Neural cell (in vitro differentiated cells): Measurements from ENCODE around the gene PRELP.

Experiments used
- EP300 ChIP-seq: fragments of 450-650 bp; conservative IDR thresholded peaks from 2 replicates; pipeline ENCODE4 v1.6.1; 2014; ENCODE audit warnings: antibody characterized with exemption, mild to moderate bottlenecking, moderate library complexity; ENCODE audit not compliant: poor library complexity, severe bottlenecking
- EZH2 ChIP-seq: fragments of 200-600, 300-800 bp; shearing (Covaris generic), sonication (generic); IDR thresholded peaks from 2 replicates; pipeline ENCODE4 v1.6.1; 2014; ENCODE audit warnings: antibody characterized with exemption, low read length, borderline replicate concordance, mild to moderate bottlenecking; ENCODE audit not compliant: insufficient read depth, poor library complexity, severe bottlenecking
- MXI1 ChIP-seq: fragments of 450-650 bp; conservative IDR thresholded peaks from 2 replicates; pipeline ENCODE4 v1.6.1; 2014; ENCODE audit warnings: antibody characterized with exemption, mild to moderate bottlenecking; ENCODE audit not compliant: poor library complexity, severe bottlenecking
- POLR2AphosphoS5 ChIP-seq: IDR thresholded peaks from 2 replicates; pipeline ENCODE4 v1.6.1; 2012
- RAD21 ChIP-seq: fragments of 450-650 bp; conservative IDR thresholded peaks from 2 replicates; pipeline ENCODE4 v1.6.1; 2014; ENCODE audit warnings: antibody characterized with exemption, mild to moderate bottlenecking, moderate library complexity
- TF ChIP-seq, protein P1 (sequence below): fragments of 450-650 bp; IDR thresholded peaks from 2 replicates; pipeline ENCODE4 v1.5.1; 2014; ENCODE audit warnings: antibody characterized with exemption, mild to moderate bottlenecking, moderate library complexity; ENCODE audit not compliant: poor library complexity, severe bottlenecking

DNA sequence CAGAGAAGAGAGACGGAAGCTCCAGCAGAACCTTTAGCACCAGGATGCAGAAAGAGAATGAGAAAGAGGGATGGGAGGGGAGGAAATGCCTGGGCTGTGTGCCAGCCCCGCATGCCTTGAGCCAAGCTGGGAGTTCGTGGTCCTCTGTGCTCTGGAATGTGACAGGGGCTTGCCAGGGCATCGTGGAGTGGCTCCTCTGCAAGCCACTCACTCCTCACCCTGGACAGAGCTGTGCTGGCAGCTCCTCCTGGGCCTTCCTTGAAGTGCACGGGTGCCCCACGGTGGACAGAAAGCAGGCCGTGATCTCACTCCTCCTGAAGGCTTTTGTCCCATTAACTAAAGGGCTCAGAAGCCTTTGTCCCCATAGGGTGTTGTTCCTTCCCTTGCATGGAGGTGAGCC is 34.8 kb upstream of the PRELP start:
- TF ChIP-seq, protein P1, sequence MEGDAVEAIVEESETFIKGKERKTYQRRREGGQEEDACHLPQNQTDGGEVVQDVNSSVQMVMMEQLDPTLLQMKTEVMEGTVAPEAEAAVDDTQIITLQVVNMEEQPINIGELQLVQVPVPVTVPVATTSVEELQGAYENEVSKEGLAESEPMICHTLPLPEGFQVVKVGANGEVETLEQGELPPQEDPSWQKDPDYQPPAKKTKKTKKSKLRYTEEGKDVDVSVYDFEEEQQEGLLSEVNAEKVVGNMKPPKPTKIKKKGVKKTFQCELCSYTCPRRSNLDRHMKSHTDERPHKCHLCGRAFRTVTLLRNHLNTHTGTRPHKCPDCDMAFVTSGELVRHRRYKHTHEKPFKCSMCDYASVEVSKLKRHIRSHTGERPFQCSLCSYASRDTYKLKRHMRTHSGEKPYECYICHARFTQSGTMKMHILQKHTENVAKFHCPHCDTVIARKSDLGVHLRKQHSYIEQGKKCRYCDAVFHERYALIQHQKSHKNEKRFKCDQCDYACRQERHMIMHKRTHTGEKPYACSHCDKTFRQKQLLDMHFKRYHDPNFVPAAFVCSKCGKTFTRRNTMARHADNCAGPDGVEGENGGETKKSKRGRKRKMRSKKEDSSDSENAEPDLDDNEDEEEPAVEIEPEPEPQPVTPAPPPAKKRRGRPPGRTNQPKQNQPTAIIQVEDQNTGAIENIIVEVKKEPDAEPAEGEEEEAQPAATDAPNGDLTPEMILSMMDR = no peak
- no peak for TF ChIP-seq EZH2
- TF ChIP-seq MXI1 = no peak
- no peak for TF ChIP-seq POLR2AphosphoS5
- TF ChIP-seq EP300 = no peak
- TF ChIP-seq RAD21 = no peak
